ENCODE measurements around the gene TRH.

GRCh38 chr3:129992781-129993180, 18.3 kb downstream of the TRH start:
- TF ChIP-seq POLR2AphosphoS5 (IDR thresholded peaks at IDR 0.05) (no peak), CTCF (IDR thresholded peaks at IDR 0.05 in 8 of 11, conservative IDR thresholded peaks at IDR 0.05 in 3 of 11) (no peak)

Measured in spleen (tissue), 7 donors.